ENCODE results near the gene C20orf141. TPM values are rescaled to one million over a fixed set of nuclear protein-coding genes. Genes with fewer than 3 reads are reported as not detected.

The C20orf141 gene
- total RNA-seq, 1 experiment from 2014 or later = not detected

- Histone ChIP-seq H3K36me3 (ENCODE audit: insufficient read depth, low read length) (no peaks in the 10 kb centered on the region), H3K27me3 (ENCODE audit: low read length) (0 out of 2 replicates have a peak, but pooled peaks cover 2% of the 10 kb centered on the region), H3K9me2 (replicated peaks; ENCODE audit: insufficient read depth, low read length) (no peaks in the 10 kb centered on the region), H3K4me2 (ENCODE audit: low read depth, low read length, poor library complexity, severe bottlenecking) (no peak overlapping the region), H3K27ac (ENCODE audit: low read length) (no peak overlapping the region), H4K20me1 (ENCODE audit: insufficient read depth, low read depth, low read length) (no peaks in the 10 kb centered on the region), H2AFZ (ENCODE audit: low read length) (no peak overlapping the region), H3K9me3 (ENCODE audit: low read length) (no peaks in the 10 kb centered on the region), H3K4me3 (ENCODE audit: low read length) (no peak overlapping the region), H3K4me1 (ENCODE audit: low read length) (peaks cover 7% of the 10 kb centered on the region), H3K79me2 (ENCODE audit: low read length) (no peaks in the 10 kb centered on the region), H3K9ac (ENCODE audit: low read length) (no peak overlapping the region)
- DNase-seq = peak; percentile 57
Observed at GRCh38 chr20:2780948-2781347, 33.8 kb upstream of the C20orf141 start.

GRCh38 chr20:2783908-2784566 lies 30.8 kb upstream of the C20orf141 start:
- Histone ChIP-seq H3K9me2 (replicated peaks; ENCODE audit: insufficient read depth, low read length) (no peaks in the 10 kb centered on the region), H2AFZ (ENCODE audit: low read length) (no peak overlapping the region), H4K20me1 (ENCODE audit: insufficient read depth, low read depth, low read length) (no peaks in the 10 kb centered on the region), H3K4me2 (ENCODE audit: low read depth, low read length, poor library complexity, severe bottlenecking) (no peak overlapping the region), H3K27me3 (ENCODE audit: low read length) (no peaks in the 10 kb centered on the region), H3K9me3 (ENCODE audit: low read length) (no peaks in the 10 kb centered on the region), H3K36me3 (ENCODE audit: insufficient read depth, low read length) (no peaks in the 10 kb centered on the region), H3K79me2 (ENCODE audit: low read length) (no peaks in the 10 kb centered on the region), H3K27ac (ENCODE audit: low read length) (no peak overlapping the region), H3K4me1 (ENCODE audit: low read length) (peaks cover 7% of the 10 kb centered on the region), H3K4me3 (ENCODE audit: low read length) (no peak overlapping the region), H3K9ac (ENCODE audit: low read length) (no peak overlapping the region)
- DNase-seq = no peak

- H3K9me3 ChIP-seq (ENCODE audit: low read length) = no peaks in the 10 kb centered on the region
- no peaks in the 10 kb centered on the region for H3K9me2 ChIP-seq (replicated peaks; ENCODE audit: insufficient read depth, low read length)
- H3K36me3 ChIP-seq (ENCODE audit: insufficient read depth, low read length) = no peaks in the 10 kb centered on the region
- H2AFZ ChIP-seq (ENCODE audit: low read length) = no peak overlapping the region
- H3K9ac ChIP-seq (ENCODE audit: low read length) = no peak overlapping the region
- H4K20me1 ChIP-seq (ENCODE audit: insufficient read depth, low read depth, low read length) = no peaks in the 10 kb centered on the region
- H3K27ac ChIP-seq (ENCODE audit: low read length) = no peak overlapping the region
- no peaks in the 10 kb centered on the region for H3K79me2 ChIP-seq (ENCODE audit: low read length)
- no peak for DNase-seq
- H3K4me1 ChIP-seq (ENCODE audit: low read length) = no peaks in the 10 kb centered on the region
- H3K4me3 ChIP-seq (ENCODE audit: low read length) = no peak overlapping the region
- no peak overlapping the region for H3K4me2 ChIP-seq (ENCODE audit: low read depth, low read length, poor library complexity, severe bottlenecking)
- H3K27me3 ChIP-seq (ENCODE audit: low read length) = no peaks in the 10 kb centered on the region
Observed at GRCh38 chr20:2793471-2793870, 21.3 kb upstream of the C20orf141 start.

- Histone ChIP-seq H3K36me3 (ENCODE audit: insufficient read depth, low read length) (no peaks in the 10 kb centered on the region), H2AFZ (ENCODE audit: low read length) (no peak overlapping the region), H3K4me2 (ENCODE audit: low read depth, low read length, poor library complexity, severe bottlenecking) (no peak overlapping the region), H4K20me1 (ENCODE audit: insufficient read depth, low read depth, low read length) (no peaks in the 10 kb centered on the region), H3K9me2 (replicated peaks; ENCODE audit: insufficient read depth, low read length) (no peaks in the 10 kb centered on the region), H3K27ac (ENCODE audit: low read length) (no peak overlapping the region), H3K27me3 (ENCODE audit: low read length) (no peaks in the 10 kb centered on the region), H3K9me3 (ENCODE audit: low read length) (no peaks in the 10 kb centered on the region), H3K79me2 (ENCODE audit: low read length) (no peaks in the 10 kb centered on the region), H3K9ac (ENCODE audit: low read length) (no peak overlapping the region), H3K4me3 (ENCODE audit: low read length) (no peak overlapping the region), H3K4me1 (ENCODE audit: low read length) (no peaks in the 10 kb centered on the region)
- DNase-seq = no peak
Observed at GRCh38 chr20:2794202-2794748, 20.5 kb upstream of the C20orf141 start.

GRCh38 chr20:2794866-2795447 lies 19.8 kb upstream of the C20orf141 start:
- no peaks in the 10 kb centered on the region for H3K9me2 ChIP-seq (replicated peaks; ENCODE audit: insufficient read depth, low read length)
- no peaks in the 10 kb centered on the region for H3K4me1 ChIP-seq (ENCODE audit: low read length)
- no peak overlapping the region for H3K9ac ChIP-seq (ENCODE audit: low read length)
- no peaks in the 10 kb centered on the region for H3K27me3 ChIP-seq (ENCODE audit: low read length)
- H3K4me3 ChIP-seq (ENCODE audit: low read length) = no peak overlapping the region
- no peak overlapping the region for H3K4me2 ChIP-seq (ENCODE audit: low read depth, low read length, poor library complexity, severe bottlenecking)
- DNase-seq = peak; percentile 50
- H2AFZ ChIP-seq (ENCODE audit: low read length) = no peak overlapping the region
- no peaks in the 10 kb centered on the region for H3K9me3 ChIP-seq (ENCODE audit: low read length)
- no peaks in the 10 kb centered on the region for H3K36me3 ChIP-seq (ENCODE audit: insufficient read depth, low read length)
- H3K79me2 ChIP-seq (ENCODE audit: low read length) = no peaks in the 10 kb centered on the region
- no peak overlapping the region for H3K27ac ChIP-seq (ENCODE audit: low read length)
- no peaks in the 10 kb centered on the region for H4K20me1 ChIP-seq (ENCODE audit: insufficient read depth, low read depth, low read length)

- Histone ChIP-seq H3K79me2 (ENCODE audit: low read length) (no peaks in the 10 kb centered on the region), H3K9ac (ENCODE audit: low read length) (no peak overlapping the region), H3K9me3 (ENCODE audit: low read length) (no peaks in the 10 kb centered on the region), H2AFZ (ENCODE audit: low read length) (no peak overlapping the region), H3K36me3 (ENCODE audit: insufficient read depth, low read length) (no peaks in the 10 kb centered on the region), H3K27me3 (ENCODE audit: low read length) (no peaks in the 10 kb centered on the region), H3K27ac (ENCODE audit: low read length) (no peak overlapping the region), H3K4me2 (ENCODE audit: low read depth, low read length, poor library complexity, severe bottlenecking) (no peak overlapping the region), H3K9me2 (replicated peaks; ENCODE audit: insufficient read depth, low read length) (no peaks in the 10 kb centered on the region), H3K4me3 (ENCODE audit: low read length) (no peak overlapping the region), H3K4me1 (ENCODE audit: low read length) (no peaks in the 10 kb centered on the region), H4K20me1 (ENCODE audit: insufficient read depth, low read depth, low read length) (no peaks in the 10 kb centered on the region)
- DNase-seq = no peak
Observed at GRCh38 chr20:2795451-2795850, 19.3 kb upstream of the C20orf141 start.

GRCh38 chr20:2796011-2796660 lies 18.7 kb upstream of the C20orf141 start:
- Histone ChIP-seq H3K4me2 (ENCODE audit: low read depth, low read length, poor library complexity, severe bottlenecking) (no peak overlapping the region), H2AFZ (ENCODE audit: low read length) (no peak overlapping the region), H3K79me2 (ENCODE audit: low read length) (no peaks in the 10 kb centered on the region), H3K4me1 (ENCODE audit: low read length) (no peaks in the 10 kb centered on the region), H3K9me3 (ENCODE audit: low read length) (no peaks in the 10 kb centered on the region), H3K4me3 (ENCODE audit: low read length) (no peak overlapping the region), H3K9ac (ENCODE audit: low read length) (no peak overlapping the region), H4K20me1 (ENCODE audit: insufficient read depth, low read depth, low read length) (no peaks in the 10 kb centered on the region), H3K9me2 (replicated peaks; ENCODE audit: insufficient read depth, low read length) (no peaks in the 10 kb centered on the region), H3K27me3 (ENCODE audit: low read length) (no peaks in the 10 kb centered on the region), H3K27ac (ENCODE audit: low read length) (no peak overlapping the region), H3K36me3 (ENCODE audit: insufficient read depth, low read length) (no peaks in the 10 kb centered on the region)
- DNase-seq = no peak

Data from Karpas-422 (cell line).